ENCODE measurements around the gene PET117.
"Not testable (repeated sequence)": the region's sequence is repeated elsewhere in the genome, so short reads cannot be mapped to it uniquely, and the experiment has no call there.

The PET117 gene, protein sequence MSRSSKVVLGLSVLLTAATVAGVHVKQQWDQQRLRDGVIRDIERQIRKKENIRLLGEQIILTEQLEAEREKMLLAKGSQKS

GRCh38 chr20:18137412-18138265 lies at the start of gene PET117, which contains the start of gene KAT14:
Gene PET117, plus strand, starts transcription at chr20:18137863. Its CDS starts 93 bp downstream, at chr20:18137956.
Gene KAT14, plus strand, starts transcription at chr20:18137863. Its CDS starts 4,798 bp downstream, at chr20:18142661.
- DNase-seq = peak; percentile 89

GRCh38 chr20:18088298-18088697 lies 49.4 kb upstream of the PET117 start:
- not testable (repeated sequence) for DNase-seq

DNA sequence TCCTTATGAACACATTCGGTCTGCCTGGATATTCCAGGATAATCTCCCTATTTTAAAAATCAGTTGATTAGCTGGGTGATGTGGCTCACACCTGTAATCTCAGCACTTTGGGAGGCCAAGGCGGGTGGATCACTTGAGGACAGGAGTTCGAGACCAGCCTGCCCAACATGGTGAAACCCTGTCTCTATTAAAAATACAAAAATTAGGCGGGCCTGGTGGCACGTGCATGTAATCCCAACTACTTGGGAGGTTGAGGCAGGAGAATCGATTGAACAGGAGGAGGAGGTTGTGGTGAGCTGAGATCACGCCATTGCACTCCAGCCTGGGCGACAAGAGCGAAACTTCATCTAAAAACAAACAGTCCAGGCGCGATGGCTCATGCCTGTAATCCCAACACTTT lies 48.8 kb upstream of the PET117 start:
- DNase-seq = not testable (repeated sequence)

GRCh38 chr20:18090044-18090443 lies 47.6 kb upstream of the PET117 start:
- DNase-seq = no peak

GRCh38 chr20:18090477-18090876 lies 47.2 kb upstream of the PET117 start:
- no peak for DNase-seq

DNA sequence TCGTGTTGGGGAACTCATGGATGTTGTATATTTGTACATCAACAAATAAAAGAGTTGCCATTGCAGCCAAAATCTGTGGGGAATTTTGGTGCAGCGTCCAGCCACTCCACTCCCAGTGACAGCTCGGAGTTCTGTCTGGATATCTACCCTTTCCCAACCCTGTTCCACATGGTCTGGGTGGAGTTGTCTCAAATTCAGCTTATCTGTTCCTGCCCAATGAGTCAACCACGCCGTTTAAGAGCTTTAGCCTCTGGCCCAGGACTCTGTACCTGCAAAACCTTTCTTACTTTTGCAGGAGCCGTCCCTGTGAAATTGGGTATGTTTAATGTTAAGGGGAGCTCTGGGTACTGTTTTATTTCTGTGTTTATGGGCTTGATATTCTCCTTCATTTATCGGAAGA lies 46.0 kb upstream of the PET117 start:
- no peak for DNase-seq

- DNase-seq = no peak
Measured at GRCh38 chr20:18092890-18093289, 44.8 kb upstream of the PET117 start.

- DNase-seq = no peak
Measured at GRCh38 chr20:18093388-18093787, 44.3 kb upstream of the PET117 start.

GRCh38 chr20:18094191-18094590 lies 43.5 kb upstream of the PET117 start:
- no peak for DNase-seq

- not testable (repeated sequence) for DNase-seq
Measured at GRCh38 chr20:18100569-18100968, 37.1 kb upstream of the PET117 start.

DNA sequence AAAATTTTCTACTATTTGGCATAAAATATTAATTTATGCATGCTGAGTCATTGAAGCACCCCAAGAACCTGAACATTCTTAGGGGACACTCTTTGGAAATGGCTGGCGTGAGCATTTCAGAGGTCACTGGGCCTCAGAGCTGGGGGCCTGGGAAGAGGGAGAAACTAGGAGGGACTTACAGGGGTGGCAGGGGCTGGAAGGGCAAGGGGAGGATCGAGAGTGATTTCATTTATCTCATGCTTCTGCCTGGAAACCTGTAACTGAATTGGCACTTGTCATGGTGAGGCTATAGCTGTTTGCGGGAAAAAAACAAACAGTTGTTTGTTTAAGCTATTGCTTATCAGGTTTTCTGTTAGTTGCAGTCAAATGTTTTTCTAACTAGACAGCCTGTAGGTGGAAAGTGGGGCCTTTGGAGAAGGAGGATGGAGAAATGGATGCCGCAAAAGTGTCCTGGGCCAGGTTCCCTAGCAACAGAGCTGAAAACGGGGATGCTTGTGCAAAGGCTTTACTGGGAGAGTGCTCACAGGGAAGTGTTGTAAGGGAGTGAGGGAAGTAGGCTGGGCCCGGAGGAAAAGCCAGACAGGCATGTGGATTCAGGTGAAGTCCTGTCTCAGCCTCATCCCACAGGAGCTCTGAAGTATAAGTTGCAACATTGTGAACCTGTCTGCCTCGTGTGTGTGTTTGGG lies 36.4 kb upstream of the PET117 start:
- DNase-seq = no peak

DNA sequence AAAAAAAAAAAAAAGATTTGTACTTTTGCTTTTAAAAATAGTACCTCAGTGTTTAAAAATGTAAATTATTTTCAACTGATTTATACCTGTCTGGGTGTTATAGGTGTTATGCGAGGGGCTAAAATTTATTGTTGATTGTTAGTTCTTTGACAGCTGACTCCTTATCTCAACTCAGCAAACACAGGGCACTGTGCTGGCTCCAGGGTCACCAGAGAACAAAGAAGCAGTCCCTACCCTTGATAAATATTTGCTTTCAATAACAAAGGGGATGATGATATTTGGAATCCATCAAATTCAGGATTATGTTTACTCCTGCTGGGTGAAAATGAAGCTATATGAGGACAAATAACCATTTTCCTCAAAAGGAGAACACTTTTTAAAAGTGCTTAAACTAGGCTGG lies 34.2 kb upstream of the PET117 start:
- no peak for DNase-seq

GRCh38 chr20:18108326-18108725 lies 29.3 kb upstream of the PET117 start:
- DNase-seq = no peak

DNA sequence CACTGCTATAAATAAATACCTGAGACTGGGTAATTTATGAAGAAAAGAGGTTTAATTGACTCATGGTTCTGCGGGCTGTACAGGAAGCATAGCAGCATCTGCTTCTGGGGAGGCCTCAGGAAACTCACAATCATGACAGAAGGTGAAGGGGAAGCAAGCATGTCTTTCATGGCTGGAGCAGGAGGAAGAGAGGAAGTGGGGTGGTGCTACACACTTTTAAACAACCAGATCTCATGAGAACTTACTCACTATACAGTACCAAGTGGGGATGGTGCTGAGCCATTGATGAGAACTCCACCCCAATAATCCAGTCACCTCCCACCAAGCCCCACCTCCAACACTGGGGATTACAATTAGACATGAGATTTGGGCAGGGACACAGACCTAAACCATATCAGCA lies 9.1 kb upstream of the PET117 start:
- not testable (repeated sequence) for DNase-seq

GRCh38 chr20:18132663-18133062 lies 5.0 kb upstream of the PET117 start:
- DNase-seq = no peak

DNA sequence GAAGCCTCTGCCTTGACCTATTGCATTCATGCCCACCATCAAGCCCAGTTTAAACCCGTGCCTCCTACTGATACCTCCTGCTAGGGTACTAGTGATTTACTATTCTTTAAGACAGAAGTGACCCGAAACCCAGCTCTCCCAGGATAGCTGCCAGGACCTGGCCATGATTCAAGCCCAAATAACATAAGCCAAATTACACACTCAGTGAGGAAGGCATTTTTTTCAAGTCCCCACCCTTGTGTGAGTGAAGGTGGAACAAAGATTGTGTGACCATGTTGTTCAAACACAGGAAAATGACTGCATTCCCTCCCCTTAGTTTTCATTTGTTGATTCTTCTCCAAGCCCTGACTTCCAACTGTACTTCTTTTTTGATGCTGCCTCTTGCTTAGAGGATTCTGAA lies 3.7 kb upstream of the PET117 start:
- DNase-seq = no peak

DNA sequence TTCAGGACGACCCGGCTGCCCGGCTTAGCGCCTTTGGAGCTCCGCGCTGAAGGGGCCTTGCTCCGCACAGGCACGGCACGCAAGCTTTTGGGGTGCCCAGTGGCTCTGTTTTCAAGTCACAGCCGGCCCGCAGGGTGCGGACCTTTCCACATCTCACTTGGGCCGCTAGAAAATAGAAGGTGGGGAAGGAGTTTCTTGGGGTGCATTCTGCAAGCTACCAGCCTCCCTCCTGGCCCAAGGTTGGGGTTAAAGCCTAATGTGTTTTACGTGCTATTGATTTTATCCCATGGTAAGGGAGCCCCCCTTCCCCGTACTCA lies 561 bp downstream of the PET117 start:
- no peak for DNase-seq

GRCh38 chr20:18138639-18139583 lies 1.2 kb downstream of the PET117 start:
- DNase-seq = no peak

- DNase-seq = no peak
Measured at GRCh38 chr20:18139832-18140231, 2.2 kb downstream of the PET117 start.

DNA sequence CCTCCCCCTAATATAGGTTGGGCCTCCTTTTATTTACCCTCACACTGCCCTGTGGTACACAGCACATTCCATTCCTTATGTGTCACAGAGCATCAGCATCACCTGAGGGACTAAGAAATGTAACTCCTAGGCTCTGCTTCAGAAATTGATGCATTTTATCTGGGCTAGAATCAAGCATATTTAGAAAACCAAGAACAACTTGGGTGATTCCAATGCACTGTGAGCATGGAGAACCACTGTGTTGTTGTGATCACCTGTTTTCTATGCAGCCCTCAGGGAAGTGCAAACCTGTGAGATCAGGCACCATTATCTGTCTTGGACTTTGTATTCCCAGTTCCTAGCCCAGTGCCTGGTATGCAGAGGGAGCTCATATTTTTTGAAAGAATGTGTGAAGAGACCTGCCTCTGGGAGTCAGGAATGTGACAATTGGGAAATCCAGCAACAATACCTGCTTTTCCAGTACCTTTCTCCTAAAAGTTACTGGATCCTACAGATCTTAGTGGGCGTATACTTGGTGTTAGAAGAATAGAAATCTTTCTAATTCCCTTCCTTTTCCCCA lies 7.0 kb downstream of the PET117 start:
- no peak for DNase-seq

GRCh38 chr20:18154342-18154741 lies 16.7 kb downstream of the PET117 start:
- no peak for DNase-seq

GRCh38 chr20:18156045-18156444 lies 18.4 kb downstream of the PET117 start:
- DNase-seq = no peak

- DNase-seq = no peak
Measured at GRCh38 chr20:18164356-18164755, 26.7 kb downstream of the PET117 start.

Data from SHP77 treated with DMSO at 0.1 percent for 48 hours (cell line).